GM10266 (cell line): ENCODE results near the gene ANKRD17.

ENCODE experiments used
- DNase-seq: peaks from one replicate; pipeline ENCODE4 v3.0.0; 2012; ENCODE audit errors: extremely low spot score
- TF ChIP-seq, protein P1 (sequence below): IDR thresholded peaks from 2 replicates; pipeline ENCODE4 v1.5.1; 2012; ENCODE audit warnings: mild to moderate bottlenecking, low read depth; ENCODE audit not compliant: control insufficient read depth, insufficient read depth; ENCODE audit errors: missing control alignments

The ANKRD17 gene

GRCh38 chr4:73194064-73194463 lies 64.5 kb downstream of the ANKRD17 start:
- DNase-seq: no peak
- TF ChIP-seq, protein P1, sequence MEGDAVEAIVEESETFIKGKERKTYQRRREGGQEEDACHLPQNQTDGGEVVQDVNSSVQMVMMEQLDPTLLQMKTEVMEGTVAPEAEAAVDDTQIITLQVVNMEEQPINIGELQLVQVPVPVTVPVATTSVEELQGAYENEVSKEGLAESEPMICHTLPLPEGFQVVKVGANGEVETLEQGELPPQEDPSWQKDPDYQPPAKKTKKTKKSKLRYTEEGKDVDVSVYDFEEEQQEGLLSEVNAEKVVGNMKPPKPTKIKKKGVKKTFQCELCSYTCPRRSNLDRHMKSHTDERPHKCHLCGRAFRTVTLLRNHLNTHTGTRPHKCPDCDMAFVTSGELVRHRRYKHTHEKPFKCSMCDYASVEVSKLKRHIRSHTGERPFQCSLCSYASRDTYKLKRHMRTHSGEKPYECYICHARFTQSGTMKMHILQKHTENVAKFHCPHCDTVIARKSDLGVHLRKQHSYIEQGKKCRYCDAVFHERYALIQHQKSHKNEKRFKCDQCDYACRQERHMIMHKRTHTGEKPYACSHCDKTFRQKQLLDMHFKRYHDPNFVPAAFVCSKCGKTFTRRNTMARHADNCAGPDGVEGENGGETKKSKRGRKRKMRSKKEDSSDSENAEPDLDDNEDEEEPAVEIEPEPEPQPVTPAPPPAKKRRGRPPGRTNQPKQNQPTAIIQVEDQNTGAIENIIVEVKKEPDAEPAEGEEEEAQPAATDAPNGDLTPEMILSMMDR: no peak

- no peak for DNase-seq
- TF ChIP-seq, protein P1: no peak
Measured at GRCh38 chr4:73193659-73194058, 64.9 kb downstream of the ANKRD17 start.

DNA sequence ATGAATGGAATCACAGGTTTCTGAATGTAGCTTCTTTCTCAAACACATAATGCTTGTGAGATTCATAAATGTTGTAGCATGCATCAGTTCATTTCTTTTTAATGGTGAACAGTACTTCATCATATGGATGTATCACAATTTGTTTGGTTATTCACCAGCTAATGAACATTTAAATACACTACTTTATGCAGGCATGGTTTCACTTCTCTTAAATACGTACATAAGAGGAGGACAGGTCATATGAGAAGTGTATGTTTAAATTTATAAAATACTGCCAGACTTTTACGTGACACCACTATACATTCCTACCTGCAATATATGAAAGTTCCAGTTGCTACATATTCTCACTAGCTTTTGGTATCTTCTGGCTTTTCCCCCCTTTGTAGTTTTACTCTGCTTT lies 65.4 kb downstream of the ANKRD17 start:
- no peak for DNase-seq
- TF ChIP-seq, protein P1: no peak

- DNase-seq: no peak
- TF ChIP-seq, protein P1: no peak
Measured at GRCh38 chr4:73189274-73189810, 69.3 kb downstream of the ANKRD17 start.

DNA sequence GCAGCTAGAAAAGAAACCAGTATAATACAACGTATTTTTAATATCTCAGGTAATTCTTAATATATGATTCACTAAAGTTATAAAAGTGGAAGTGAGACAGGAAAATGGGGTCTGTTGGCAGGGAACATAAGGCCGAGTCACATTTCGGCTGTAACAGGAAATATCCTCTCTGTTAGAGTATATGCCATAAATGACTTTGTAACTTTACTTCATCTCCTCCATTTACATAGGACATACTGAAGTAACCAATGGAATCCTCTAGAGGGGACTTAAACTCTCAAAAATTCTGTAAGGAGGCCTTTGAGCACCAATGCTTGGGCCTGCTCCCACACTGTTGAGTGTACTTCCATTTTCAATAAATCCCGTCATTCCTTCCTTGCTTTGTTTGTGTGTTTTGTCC lies 71.3 kb downstream of the ANKRD17 start:
- no peak for DNase-seq
- TF ChIP-seq, protein P1: no peak

DNA sequence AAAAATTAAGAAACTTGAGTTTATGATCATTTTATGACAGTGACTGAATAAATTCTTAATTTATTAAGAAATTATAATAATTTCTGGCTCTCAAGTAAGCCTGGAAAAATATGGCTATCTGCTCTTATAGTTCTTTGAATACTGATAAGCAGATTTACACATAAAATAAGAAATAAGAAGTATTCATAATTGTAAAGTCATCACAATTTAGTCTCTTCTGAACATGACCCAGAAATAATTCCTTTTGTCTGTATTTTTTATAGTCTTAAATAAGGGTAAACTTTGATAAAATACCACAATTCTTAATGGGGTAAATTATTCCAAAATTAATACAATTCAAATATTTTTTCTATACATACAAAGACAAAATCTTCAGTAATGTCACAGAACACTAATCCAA lies 72.7 kb downstream of the ANKRD17 start:
- TF ChIP-seq, protein P1: no peak
- DNase-seq: no peak

DNA sequence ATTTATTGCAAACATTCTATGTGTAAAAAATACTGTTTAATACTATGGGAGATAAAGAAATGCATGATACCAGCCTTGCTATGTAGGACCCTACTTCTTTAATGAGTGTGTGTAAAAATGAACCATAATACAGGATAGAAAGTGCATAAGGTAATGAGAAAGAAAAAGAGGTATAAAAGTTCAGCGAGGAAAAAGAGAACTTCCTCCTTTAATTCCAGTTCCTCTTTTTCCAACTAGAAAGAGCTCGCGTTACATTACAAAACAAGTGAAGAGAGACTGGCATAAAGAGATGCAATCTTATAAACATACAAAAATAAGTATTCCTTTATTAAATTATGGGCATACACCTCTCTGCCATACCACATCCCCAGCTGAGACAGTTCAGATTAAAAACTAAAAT lies 77.4 kb downstream of the ANKRD17 start:
- DNase-seq: no peak
- TF ChIP-seq, protein P1: no peak
